GM18907 (cell line): Measurements from ENCODE around the gene ZNF772.

ENCODE experiments used
- ATAC-seq: cut with Tn5 transposase; IDR thresholded peaks from one replicate; pipeline ENCODE4 v1.9.1; 2021; ENCODE audit warnings: mild to moderate bottlenecking, moderate library complexity; ENCODE audit not compliant: unreplicated experiment

ZNF772 gene

DNA sequence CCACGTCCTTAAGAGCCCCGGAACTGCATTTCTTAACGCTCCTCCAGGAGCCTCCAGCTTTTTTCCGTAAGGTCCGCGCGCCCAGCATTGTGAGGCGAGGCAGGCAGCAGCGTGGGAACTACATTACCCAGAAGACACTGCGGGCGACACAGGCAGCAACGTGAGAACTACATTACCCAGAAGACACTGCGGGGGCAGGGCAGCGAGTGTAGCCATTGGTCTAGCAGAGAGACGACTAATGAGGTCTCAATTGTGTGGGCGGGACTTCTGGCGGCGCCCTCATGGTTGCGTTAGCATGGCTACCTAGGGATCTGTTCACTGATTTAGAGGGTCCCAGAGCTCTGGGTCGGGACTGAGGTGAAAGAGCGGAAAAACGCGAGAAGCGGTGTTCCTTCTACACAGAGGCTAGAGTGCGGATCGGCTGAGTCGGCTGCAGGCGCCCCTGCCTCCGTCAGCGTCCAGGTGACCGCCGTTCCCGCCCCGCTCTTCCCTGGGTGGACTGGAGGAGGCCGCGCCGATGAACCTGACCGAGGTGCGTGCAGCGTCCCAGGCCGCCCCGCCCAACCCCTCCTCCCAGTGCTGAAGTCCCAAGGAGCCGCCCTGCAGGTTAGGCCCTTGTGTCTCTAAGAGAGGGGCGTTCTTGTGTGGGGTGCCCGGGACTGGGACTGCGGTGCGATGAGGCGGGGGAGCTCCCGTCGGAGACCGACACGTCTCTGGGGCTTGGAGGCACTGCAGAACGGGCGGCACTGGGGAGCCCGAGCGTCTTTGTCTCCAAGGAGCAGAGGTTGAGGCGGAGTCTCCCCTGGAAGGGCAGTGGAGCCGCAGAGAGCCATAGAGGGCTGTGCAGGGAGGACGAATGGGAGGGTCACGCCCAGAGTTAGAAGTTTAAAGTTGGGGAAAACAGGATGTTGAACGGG, 42.0 kb downstream of the ZNF772 start, which contains the start of gene ZNF749:
TSS of gene ZNF749 (plus strand) at position 264 of the 917 bp plus-strand sequence. CDS start at position 518, 254 bp downstream.
- peak; percentile 97 for ATAC-seq

DNA sequence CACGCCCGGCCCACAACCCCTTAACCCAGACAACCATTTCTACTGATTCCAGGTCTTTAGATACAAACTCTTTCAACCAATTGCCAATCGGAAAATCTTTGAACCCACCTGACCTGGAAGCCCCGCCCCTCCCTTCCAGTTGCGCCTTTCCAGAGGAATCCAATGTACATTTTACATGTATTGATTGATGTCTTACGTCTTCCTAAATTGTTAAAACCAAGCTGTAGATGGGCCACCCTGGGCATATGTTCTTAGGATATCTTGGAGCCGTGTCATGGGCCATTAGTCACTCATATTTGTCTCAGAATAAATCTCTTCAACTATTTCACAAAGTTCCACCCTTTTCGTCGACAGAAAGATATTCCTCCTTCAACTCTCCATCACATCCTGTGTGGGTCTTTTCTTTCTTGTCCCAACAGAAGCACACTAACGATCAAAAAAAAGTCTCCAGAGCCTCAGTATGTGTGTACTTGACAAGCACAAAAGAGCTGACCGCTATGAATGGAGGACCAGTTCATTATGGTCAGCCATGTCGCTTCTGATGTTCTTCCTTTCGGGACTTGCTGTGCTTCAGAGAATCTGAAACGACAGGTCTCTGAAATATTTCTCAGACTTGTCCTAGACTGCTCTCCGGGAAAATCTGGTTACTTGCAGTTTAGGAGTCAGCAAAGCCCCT, 42.8 kb downstream of the ZNF772 start:
- no peak for ATAC-seq

DNA sequence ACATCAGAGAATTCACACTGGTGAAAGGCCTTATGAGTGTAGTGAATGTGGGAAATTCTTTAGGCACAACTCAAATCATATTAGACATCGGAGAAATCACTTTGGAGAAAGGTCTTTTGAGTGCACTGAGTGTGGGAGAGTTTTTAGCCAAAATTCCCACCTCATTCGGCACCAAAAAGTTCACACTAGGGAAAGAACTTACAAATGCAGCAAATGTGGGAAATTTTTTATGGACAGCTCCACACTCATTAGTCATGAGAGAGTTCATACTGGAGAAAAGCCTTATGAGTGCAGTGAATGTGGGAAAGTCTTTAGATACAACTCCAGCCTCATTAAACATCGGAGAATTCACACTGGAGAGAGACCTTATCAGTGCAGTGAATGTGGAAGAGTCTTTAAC, 56.3 kb downstream of the ZNF772 start:
- no peak for ATAC-seq

DNA sequence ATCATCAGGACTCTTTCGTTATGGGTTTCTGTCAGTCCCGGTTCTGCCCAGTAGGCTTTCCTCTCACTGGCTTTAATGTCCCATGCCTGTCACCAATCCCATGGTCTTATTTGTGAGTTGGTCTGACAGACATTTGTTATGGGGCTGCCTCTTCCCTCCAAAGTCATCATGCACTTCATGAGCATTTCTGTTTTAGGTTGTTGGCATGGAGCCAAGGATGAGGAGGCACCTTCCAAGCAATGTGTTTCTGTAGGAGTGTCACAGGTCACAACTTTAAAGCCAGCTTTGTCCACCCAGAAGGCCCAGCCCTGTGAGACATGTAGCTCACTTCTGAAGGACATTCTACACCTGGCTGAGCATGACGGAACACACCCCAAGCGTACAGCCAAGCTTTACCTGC, 57.9 kb downstream of the ZNF772 start:
- ATAC-seq, result no peak
